Measurements from ENCODE around the gene CPTP. TPM values are rescaled to one million over a fixed set of nuclear protein-coding genes. Genes with fewer than 3 reads are reported as not detected.

The CPTP gene
- total RNA-seq, 4 donors from 2014 or later = 15.4 to 44.9 (median 31.5) TPM

DNA sequence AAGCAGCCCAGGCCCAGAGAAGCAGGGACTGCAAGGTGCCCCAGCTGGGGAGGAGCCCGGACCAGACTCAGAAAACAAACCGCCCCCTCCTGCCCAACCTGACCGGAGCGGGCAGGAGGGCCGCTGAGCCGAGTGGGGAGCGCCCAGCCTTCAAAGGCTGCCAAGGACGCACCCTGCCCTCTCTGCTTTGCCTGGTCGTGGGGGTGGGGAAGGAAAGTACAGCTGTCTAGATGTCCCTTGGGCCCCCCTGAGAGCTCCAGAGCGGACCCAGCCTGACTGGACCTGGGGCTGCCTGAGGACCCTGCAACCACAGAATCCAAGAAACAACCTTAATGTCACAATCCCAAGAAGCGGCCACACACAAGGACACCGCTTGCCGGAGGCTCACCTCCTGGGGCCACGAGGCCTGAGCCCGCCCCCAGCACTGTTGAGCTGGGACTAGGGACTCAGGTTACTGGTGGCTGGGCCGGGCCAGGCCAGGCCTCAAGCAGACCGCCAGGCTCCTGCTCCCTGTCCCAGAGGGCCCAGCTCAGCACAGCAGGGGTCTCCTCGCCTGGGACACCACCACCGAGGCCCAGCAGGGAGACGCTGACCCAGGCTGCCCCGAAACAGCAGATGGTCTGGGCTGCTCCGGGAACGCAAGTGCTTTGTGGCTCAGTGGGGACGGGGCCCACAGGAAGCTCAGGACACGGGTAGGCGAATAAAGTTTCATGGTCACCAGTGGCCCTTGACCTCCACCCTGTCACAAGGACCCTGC, 23.2 kb downstream of the CPTP start:
- Histone ChIP-seq H3K36me3 (peaks cover 0 to 3% (median 0%) of the 10 kb centered on the region in 4 donors), H3K27ac (replicated peaks in 1 of 4) (peak overlapping the region; percentile 70 to 92 (median 80)), H3K27me3 (peaks cover 0 to 2% (median under 1%) of the 10 kb centered on the region in 4 donors), H3K4me1 (peaks cover 49 to 72% (median 62%) of the 10 kb centered on the region in 4 donors), H3K9me3 (no peaks in the 10 kb centered on the region), H3K4me3 (peak overlapping the region; percentile 68 to 93 (median 82))
- intact Hi-C loops (cut with DNase I) = loop anchor here (2.0 kb wide), 1 partner anchor 25 kb away; no protein-coding TSS in a partner anchor
- no peak for TF ChIP-seq POLR2A (IDR thresholded peaks at IDR 0.05; ENCODE audit: low read depth)
- TF ChIP-seq POLR2AphosphoS5 (IDR thresholded peaks at IDR 0.05) = no peak
- TF ChIP-seq EP300 (IDR thresholded peaks at IDR 0.05) = no peak
- TF ChIP-seq, protein P1, sequence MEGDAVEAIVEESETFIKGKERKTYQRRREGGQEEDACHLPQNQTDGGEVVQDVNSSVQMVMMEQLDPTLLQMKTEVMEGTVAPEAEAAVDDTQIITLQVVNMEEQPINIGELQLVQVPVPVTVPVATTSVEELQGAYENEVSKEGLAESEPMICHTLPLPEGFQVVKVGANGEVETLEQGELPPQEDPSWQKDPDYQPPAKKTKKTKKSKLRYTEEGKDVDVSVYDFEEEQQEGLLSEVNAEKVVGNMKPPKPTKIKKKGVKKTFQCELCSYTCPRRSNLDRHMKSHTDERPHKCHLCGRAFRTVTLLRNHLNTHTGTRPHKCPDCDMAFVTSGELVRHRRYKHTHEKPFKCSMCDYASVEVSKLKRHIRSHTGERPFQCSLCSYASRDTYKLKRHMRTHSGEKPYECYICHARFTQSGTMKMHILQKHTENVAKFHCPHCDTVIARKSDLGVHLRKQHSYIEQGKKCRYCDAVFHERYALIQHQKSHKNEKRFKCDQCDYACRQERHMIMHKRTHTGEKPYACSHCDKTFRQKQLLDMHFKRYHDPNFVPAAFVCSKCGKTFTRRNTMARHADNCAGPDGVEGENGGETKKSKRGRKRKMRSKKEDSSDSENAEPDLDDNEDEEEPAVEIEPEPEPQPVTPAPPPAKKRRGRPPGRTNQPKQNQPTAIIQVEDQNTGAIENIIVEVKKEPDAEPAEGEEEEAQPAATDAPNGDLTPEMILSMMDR (IDR thresholded peaks at IDR 0.05) = no peak
- DNase-seq (ENCODE audit: extremely low spot score) = no peak
- 45% methylated on average over 21 of the region's 26 CpGs for WGBS

DNA sequence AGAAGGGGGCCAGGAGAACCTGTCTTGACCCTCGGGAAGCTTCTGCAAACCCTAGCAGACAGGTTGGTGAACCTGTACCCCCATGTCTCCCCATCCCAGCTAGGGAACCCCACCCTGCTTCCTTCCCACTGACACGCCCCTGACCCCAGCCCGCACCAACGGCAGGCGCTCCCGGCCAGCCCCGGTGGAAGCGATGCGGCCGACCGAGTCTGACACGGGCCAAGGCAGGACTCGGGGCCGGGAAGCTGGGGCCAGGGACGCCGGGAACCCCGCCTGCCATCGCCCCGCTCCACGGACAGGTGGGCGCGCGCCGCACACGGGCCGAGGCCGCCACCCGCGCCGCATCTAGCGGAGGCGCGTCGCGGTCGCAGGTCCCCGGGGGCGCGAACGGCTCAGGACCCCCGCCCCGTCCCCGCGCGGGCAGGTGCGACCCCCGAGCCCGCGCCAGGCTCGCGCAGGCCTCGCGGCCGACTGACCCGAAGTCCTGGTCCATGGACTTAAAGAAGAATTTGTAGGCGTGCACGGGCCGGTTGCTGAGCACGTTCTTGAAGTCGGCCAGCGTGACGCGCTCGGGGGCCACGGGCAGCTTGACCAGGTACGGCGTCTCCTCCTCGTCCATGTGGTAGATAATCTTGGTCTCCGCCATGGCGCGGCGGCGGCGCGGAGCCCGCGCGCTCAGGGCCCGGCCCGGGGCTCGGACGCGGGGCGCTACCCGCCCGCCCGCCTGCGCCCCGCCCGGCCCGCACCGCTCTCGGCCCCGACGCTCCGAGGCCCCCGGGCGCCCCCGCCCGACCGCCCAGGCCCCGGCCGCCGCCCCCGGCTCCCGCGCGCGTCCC, 24.0 kb downstream of the CPTP start:
- peaks cover 0 to 11% (median under 1%) of the 10 kb centered on the region in 4 donors for H3K36me3 ChIP-seq
- H3K4me1 ChIP-seq = peaks cover 57 to 76% (median 70%) of the 10 kb centered on the region in 4 donors
- peaks cover 0 to 10% (median 5%) of the 10 kb centered on the region in 4 donors for H3K27me3 ChIP-seq
- WGBS = under 1% methylated on average over 25 of the region's 109 CpGs
- peak overlapping the region; percentile 70 to 92 (median 80) for H3K27ac ChIP-seq (replicated peaks in 1 of 4)
- no peak for DNase-seq (ENCODE audit: extremely low spot score)
- intact Hi-C loops (cut with DNase I) = loop anchor here (2.0 kb wide), 1 partner anchor 24 kb away; no protein-coding TSS in a partner anchor
- H3K4me3 ChIP-seq = peak overlapping the region; percentile 68 to 93 (median 82)
- TF ChIP-seq POLR2AphosphoS5 (IDR thresholded peaks at IDR 0.05) = no peak
- TF ChIP-seq, protein P1 (IDR thresholded peaks at IDR 0.05) = no peak
- TF ChIP-seq EP300 (IDR thresholded peaks at IDR 0.05) = no peak
- no peak for TF ChIP-seq POLR2A (IDR thresholded peaks at IDR 0.05; ENCODE audit: low read depth)
- H3K9me3 ChIP-seq = no peaks in the 10 kb centered on the region

DNA sequence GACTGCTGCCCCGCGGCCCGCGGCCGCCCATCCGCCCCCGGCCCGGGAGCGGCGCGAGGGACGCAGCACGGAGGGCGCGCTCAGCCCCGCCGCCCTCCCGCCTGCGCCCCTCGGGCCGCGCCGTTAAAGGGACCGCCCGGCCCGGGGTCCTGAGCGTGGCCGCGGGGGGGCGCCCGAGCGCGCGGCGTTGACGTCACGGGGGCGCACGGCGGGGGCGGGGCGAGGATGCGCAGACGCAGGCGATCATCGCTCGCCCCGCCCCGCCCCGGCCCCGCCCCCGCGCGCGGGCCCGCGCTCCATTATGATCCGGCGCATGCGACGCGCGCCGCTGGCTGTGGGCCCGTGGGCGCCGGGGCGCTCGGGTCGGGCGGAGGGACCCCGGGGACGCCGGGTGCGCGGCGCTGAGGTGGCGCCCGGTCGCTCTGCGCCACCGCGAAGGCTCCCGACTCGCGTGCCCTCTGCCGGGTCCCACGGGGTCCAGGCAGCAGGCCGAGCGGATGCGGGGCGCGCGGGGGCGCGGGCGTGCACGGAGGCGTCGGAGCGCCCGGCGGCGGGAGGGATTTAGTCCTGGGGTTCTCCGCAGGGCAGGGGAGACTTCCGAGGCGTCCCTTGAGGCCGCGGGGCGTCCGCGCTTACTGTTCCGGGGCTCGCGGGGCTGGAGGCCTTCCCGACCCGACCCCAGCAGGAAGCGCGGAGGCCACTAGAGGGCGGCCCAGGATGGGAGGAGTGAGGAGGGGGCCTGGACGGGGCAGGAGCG, 24.8 kb downstream of the CPTP start, which contains the start of gene DVL1:
DVL1 (minus strand) TSS at position 163 of the 757 bp plus-strand sequence. CDS start 353 bp downstream, outside the sequence.
- 0% methylated on average over 11 of the region's 122 CpGs for WGBS
- no peaks in the 10 kb centered on the region for H3K9me3 ChIP-seq
- H3K4me3 ChIP-seq = peak within 1 kb of the TSS; percentile 68 to 93 (median 82)
- intact Hi-C loops (cut with DNase I) = loop anchor here (2.0 kb wide), 1 partner anchor 23 kb away; no protein-coding TSS in a partner anchor
- H3K27me3 ChIP-seq = peaks cover 0 to 18% (median 11%) of the 10 kb centered on the region in 4 donors
- DNase-seq (ENCODE audit: extremely low spot score) = no peak
- peak within 1 kb of the TSS; percentile 89 to 92 (median 90) for H3K27ac ChIP-seq (replicated peaks in 1 of 4)
- no peak for TF ChIP-seq POLR2A (IDR thresholded peaks at IDR 0.05; ENCODE audit: low read depth)
- no peak for TF ChIP-seq EP300 (IDR thresholded peaks at IDR 0.05)
- TF ChIP-seq POLR2AphosphoS5 (IDR thresholded peaks at IDR 0.05) = peak; percentile 4 to 22
- TF ChIP-seq, protein P1 (IDR thresholded peaks at IDR 0.05) = peak; percentile 49 to 65 (median 54)
- peaks cover 0 to 19% (median 5%) of the 10 kb centered on the region in 4 donors for H3K36me3 ChIP-seq
- H3K4me1 ChIP-seq = peaks cover 65 to 76% (median 74%) of the 10 kb centered on the region in 4 donors

Measured in esophagus muscularis mucosa (tissue), 4 donors.